Superior temporal gyrus (tissue), 1 donor: Measurements from ENCODE around the gene TAPT1.

Experiments
- DNase-seq: peaks from one replicate; pipeline ENCODE4 v3.0.0-alpha.2; 2016; ENCODE audit errors: extremely low spot score

TAPT1 gene

GRCh38 chr4:16245241-16245640, 19.0 kb upstream of the TAPT1 start:
- no peak for DNase-seq

- no peak for DNase-seq
Observed at GRCh38 chr4:16243285-16243684, 17.0 kb upstream of the TAPT1 start.

- DNase-seq = no peak
Observed at GRCh38 chr4:16240300-16240699, 14.0 kb upstream of the TAPT1 start.

GRCh38 chr4:16239086-16239485, 12.8 kb upstream of the TAPT1 start:
- no peak for DNase-seq

GRCh38 chr4:16238327-16238726, 12.1 kb upstream of the TAPT1 start:
- no peak for DNase-seq

- DNase-seq = no peak
Observed at GRCh38 chr4:16237715-16238114, 11.4 kb upstream of the TAPT1 start.

GRCh38 chr4:16236402-16237023, 10.2 kb upstream of the TAPT1 start:
- no peak for DNase-seq

GRCh38 chr4:16235209-16235608, 8.9 kb upstream of the TAPT1 start:
- DNase-seq = no peak

GRCh38 chr4:16233569-16234177, 7.4 kb upstream of the TAPT1 start:
- DNase-seq = no peak

- no peak for DNase-seq
Observed at GRCh38 chr4:16231570-16232245, 5.4 kb upstream of the TAPT1 start.

- DNase-seq = no peak
Observed at GRCh38 chr4:16230308-16230707, 4.0 kb upstream of the TAPT1 start.

- no peak for DNase-seq
Observed at GRCh38 chr4:16229604-16230003, 3.3 kb upstream of the TAPT1 start.

GRCh38 chr4:16227462-16227868, 1.2 kb upstream of the TAPT1 start:
- DNase-seq = no peak

GRCh38 chr4:16226816-16227461, 668 bp upstream of the TAPT1 start:
- DNase-seq = no peak

GRCh38 chr4:16225167-16225862, 956 bp downstream of the TAPT1 start:
- no peak for DNase-seq

- no peak for DNase-seq
Observed at GRCh38 chr4:16224264-16225166, 1.8 kb downstream of the TAPT1 start.

- DNase-seq = no peak
Observed at GRCh38 chr4:16222957-16223527, 3.2 kb downstream of the TAPT1 start.

- no peak for DNase-seq
Observed at GRCh38 chr4:16218950-16219349, 7.3 kb downstream of the TAPT1 start.

GRCh38 chr4:16217300-16218051, 8.8 kb downstream of the TAPT1 start:
- DNase-seq = no peak

GRCh38 chr4:16213121-16213520, 13.2 kb downstream of the TAPT1 start:
- DNase-seq = no peak
